Activated CD4-positive, alpha-beta T cell treated with anti-CD3 and anti-CD28 coated beads, Interleukin-2, Interleukin-4, amounts not matched to agents 100 ng/mL and 50 ng/mL, durations not matched to agents 16 hours and 8 hours (primary cell): Measurements from ENCODE around the gene GGN.
"Not testable (repeated sequence)": the region's sequence is repeated elsewhere in the genome, so short reads cannot be mapped to it uniquely, and the experiment has no call there.

Experiments
- DNase-seq: peaks from one replicate; pipeline ENCODE4 v3.0.0-alpha.2; 2020; ENCODE audit warnings: low spot score

GGN gene

GRCh38 chr19:38386971-38387549, 774 bp downstream of the GGN start:
- DNase-seq = no peak

DNA sequence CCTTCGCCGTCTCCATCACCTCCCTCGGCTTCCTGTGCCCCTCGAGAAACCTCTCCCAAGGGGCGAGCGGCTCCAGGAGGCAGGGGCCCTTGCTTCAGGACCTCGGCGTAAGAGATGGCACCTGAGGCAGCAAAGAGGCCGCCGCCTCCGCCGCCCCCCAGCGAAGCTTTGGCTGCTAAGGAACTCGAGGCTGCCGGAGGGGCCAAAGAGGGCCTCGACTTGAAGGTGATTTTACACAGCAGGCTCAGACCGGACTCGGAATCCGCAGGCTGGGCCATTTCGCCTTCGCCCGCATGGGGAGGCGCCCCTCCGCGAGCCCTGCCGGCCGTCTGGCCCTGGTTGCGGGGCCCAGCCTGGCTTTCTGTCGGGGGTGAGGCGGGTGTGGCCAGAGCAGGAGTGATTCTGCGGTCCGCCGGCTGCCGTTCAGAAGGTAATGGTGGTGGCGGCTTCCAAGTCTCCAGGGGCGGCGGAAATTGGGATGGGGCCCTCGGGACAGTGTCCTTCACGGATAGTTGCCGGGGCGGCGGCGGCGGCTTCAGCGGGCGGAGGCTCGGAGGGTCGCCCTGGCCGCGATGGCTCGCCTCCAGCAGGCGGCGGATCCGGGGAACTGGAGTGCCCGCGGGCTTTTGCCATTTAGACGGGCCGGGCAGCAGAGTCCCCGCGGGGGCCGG, 1.4 kb downstream of the GGN start:
- no peak for DNase-seq

DNA sequence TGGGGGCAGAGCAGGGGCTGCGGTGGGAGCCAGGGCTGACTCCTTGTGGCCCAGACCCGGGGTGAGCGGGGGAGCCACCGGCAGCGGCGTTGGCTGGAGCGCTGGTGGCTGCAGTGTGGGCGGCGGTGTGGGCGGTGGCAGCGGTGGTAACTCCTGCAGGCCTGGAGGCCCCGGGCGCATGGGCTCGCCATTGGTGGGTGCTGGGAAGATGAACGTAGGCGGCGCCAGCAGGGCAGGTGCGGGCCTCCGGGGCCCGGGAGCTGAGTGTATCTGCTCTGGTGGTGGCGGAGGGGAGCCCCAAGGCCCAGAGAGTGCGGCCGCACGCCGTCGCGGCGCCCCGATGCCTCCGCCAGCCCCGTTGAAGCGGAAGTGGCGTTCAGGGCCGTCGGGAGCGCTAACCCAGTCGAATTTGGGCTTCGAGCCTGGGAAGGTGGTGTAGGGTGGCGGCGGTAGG, 2.0 kb downstream of the GGN start:
- DNase-seq = no peak

- DNase-seq = no peak
Observed at GRCh38 chr19:38385057-38385803, 2.6 kb downstream of the GGN start.

- DNase-seq = no peak
Observed at GRCh38 chr19:38384209-38385027, 3.4 kb downstream of the GGN start.

GRCh38 chr19:38383743-38384142, 4.1 kb downstream of the GGN start:
- DNase-seq = no peak

GRCh38 chr19:38383184-38383583, 4.7 kb downstream of the GGN start:
- DNase-seq = no peak

DNA sequence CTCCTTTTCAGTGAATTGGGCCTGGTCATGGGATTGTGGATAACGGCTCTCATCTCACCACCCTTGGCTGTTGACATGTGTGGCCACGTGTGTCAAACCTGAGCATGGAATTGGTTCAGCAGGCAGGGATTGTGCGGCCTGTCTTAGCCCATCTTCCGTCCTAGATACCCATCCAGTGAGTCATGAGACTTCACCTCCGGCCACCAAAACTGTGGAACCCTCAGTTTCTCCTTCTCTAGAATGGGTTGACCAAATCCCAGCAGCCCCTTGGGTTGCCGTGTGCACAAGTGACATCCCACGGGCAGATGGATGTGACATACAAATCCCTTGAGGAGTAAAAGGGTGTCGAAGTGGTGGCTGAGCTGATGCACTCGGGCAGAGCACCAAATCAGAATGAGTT, 6.7 kb downstream of the GGN start:
- DNase-seq = no peak

DNA sequence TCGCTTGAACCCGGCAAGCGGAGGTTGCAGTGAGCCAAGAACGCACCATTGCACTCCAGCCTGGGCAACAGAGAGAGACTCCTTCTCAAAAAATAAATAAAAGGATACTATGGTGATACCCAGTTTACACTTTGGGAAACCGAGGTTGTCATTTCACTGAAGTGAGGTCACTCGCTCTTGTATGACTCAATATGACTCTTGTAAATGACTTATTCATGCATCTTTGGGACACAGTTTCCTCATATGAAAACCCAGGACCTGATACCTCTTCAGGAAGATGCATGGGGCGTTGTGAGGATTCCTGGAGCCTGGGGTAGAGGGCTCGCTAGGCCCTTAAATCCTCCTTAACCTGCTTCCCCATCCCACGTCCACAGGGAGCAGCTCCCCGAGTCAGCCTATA, 9.0 kb downstream of the GGN start:
- no peak for DNase-seq

- DNase-seq = no peak
Observed at GRCh38 chr19:38377052-38377451, 10.8 kb downstream of the GGN start.

- DNase-seq = no peak
Observed at GRCh38 chr19:38376576-38376975, 11.3 kb downstream of the GGN start.

DNA sequence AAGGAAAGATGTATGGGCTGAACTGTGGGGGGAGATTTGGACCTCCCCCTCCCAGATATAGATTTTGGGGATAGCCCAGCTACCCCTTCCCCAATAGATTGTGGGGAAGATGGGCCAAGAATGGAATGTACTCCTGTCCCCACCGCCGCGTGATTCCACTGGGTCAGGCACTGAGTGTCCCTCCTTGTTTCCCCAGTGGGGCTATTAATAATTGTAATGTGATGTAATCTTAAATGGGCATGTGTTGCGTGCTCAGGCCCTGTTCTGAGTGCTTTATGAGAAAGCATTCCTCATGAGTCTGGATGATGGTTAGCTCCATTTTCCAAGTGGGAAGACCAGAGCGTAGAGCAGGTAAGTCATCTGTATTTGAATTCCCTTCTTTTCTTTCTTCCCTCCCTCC, 12.1 kb downstream of the GGN start:
- DNase-seq = no peak

DNA sequence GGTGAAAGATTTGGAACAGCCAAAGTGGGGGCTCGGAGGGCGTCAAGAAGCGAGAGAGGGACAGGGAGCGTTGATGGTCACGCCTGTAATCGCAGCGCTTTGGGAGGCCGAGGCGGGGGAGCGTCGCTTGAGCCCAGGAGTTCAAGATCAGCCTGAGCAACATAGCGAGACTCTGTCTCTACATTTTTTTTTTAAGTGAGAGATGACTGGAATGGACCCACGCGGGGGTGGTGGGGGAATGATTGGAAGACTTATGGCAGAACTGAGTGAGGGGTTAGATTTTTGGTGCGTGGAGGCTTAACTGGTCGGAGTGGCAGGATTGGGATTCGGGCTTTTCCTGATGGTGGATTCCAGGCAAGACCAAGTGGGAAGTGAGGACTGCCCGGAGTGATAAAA, 12.7 kb downstream of the GGN start:
- DNase-seq = no peak

GRCh38 chr19:38374332-38375097, 13.3 kb downstream of the GGN start, which contains the start of gene PSMD8:
PSMD8 (plus strand) TSS chr19:38374571; CDS start chr19:38374602, 31 bp downstream.
- DNase-seq = peak; percentile 99

GRCh38 chr19:38373907-38374331, 13.9 kb downstream of the GGN start:
- DNase-seq = no peak

DNA sequence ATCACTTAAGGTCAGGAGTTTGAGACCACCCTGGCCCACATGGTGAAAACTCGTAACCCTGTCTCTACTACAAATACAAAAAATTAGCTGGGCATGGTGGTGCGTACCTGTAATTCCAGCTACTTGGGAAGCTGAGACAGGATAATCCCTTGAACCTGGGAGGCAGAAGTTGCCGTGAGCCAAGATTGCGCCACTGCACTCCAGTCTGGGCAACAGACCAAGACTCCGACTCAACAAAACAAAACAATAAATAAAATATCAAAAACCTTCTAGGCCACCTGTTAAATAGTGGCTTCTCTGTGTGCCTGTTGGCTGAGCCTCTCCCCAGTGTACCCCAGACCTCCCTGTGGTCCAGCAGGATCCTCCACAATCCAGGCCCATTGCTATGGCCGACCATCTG, 16.8 kb downstream of the GGN start:
- DNase-seq = no peak

DNA sequence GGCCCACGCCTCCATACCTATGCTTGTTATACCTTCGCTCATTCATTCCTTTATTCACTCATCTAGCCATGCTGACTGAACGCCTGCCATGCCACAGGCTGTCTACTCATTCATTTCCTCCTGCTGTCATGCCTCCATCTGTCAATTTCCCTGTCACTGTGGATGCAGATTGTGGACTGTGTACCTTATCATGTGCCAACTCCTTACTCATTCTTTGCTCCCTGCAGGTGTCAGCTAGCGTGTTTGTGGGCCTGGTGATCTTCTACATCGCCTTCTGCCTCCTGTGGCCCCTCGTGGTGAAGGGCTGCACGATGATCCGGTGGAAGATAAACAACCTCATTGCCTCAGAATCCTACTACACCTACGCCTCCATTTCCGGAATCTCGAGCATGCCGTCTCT, 17.5 kb downstream of the GGN start:
- DNase-seq = no peak

GRCh38 chr19:38369584-38369983, 18.2 kb downstream of the GGN start:
- DNase-seq = no peak

GRCh38 chr19:38367041-38367440, 20.8 kb downstream of the GGN start:
- DNase-seq = no peak

- not testable (repeated sequence) for DNase-seq
Observed at GRCh38 chr19:38362946-38363688, 24.7 kb downstream of the GGN start.
